ENCODE results near the gene PGPEP1.

PGPEP1 gene

DNA sequence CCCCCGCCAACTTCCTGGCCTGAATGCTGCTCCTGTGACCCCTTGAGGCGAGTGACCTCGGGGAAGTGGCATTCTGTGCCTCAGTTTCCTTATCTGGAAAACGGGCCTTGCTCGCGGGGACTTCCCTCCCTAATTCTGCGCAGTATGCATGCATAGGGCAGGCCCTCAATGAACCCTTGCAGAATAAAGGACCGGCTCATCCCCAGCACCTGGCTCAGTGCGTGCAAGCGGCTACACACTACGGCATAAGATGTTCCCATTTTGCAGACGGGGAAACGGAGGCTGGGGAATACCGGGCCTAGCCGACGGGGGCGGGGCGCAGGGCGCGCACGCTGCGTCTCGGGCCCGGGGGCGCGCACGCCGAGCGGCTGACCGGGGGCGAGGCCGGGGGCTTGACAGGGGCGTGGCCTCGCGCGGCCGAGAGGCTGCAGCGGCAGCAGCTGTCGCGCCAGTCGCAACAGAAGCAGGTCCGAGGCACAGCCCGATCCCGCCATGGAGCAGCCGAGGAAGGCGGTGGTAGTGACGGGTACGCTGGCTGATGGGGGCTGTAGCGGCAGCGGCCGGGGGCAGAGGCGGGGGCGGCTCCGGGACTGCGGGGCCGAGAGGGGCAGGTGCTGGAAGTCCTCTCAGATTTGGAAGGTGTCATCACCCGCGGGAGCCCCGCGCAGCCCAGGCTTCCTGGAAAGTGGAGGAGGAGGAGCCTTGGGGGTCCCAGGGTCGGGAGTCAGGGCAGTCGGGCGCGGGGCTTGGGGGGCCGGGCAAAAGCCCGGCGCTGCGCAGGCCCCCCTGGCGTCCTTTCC is at the start of gene PGPEP1:
Gene PGPEP1, plus strand, starts transcription at position 409 of the 800 bp plus-strand sequence. Its CDS starts 84 bp downstream, at position 493.
- DNase-seq (ENCODE audit: low read depth): no peak

GRCh38 chr19:18291019-18291524 is 49.3 kb upstream of the PGPEP1 start:
- DNase-seq (ENCODE audit: low read depth): no peak

DNA sequence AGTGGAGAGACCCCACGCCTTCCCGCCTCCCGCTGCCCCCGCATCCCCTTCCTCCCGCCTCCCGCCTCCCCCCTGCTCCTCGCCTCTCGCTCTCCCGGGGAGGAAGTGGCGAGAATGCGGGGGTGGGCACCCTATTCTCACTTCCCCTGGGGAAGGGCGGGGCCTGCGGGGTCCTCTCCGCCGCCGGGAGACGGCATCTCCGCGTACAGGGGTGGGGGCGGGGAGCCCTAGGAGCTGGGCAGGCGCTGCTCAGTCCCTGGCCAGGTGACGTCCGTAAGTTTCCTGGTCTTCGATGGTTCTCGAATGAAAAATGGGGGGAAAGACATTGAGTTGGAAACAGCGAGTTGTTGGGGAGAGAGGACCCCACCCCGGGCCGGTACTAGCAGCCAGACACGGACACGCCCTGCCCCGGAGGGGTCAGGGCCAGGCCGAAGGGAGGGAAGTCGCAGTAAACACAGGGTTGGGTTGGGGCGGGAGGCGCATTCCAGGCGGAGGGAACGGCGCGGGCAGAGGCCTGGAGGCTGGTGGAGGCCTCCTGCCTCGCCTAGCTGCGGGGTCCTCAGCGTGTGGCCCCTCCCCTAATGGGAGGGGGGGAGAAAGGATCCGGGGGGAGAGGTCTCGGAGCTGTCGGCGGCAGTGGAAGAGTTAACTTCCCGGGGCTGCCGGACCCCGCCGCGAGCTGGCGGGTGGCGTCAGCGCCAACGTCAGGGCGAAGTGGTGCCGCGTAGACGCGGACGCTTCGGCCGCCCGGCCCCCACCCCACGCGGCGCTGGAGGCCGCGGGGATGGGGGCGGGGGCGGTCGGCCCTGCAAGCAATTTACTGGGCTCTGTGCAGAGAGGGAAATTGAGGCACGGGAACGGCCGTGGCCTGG is 48.6 kb upstream of the PGPEP1 start:
- no peak for DNase-seq (ENCODE audit: low read depth)

DNA sequence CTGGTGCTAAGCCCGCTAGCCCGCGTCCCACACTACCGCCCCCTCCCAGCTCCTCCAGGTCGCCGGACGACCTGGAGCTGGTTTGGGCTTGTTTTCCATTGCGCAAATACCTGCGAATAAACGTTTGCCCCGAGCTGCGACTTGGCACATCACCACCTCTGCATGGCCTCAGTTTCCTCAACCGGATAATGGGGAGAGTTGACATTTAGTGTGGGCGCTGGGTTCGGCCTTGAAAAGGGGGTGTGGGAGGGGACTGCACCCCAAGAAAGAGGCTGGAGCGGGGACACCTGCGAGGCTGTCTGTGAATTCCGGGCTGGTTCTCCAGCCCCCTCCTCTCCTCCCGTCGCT is 48.0 kb upstream of the PGPEP1 start:
- no peak for DNase-seq (ENCODE audit: low read depth)

DNA sequence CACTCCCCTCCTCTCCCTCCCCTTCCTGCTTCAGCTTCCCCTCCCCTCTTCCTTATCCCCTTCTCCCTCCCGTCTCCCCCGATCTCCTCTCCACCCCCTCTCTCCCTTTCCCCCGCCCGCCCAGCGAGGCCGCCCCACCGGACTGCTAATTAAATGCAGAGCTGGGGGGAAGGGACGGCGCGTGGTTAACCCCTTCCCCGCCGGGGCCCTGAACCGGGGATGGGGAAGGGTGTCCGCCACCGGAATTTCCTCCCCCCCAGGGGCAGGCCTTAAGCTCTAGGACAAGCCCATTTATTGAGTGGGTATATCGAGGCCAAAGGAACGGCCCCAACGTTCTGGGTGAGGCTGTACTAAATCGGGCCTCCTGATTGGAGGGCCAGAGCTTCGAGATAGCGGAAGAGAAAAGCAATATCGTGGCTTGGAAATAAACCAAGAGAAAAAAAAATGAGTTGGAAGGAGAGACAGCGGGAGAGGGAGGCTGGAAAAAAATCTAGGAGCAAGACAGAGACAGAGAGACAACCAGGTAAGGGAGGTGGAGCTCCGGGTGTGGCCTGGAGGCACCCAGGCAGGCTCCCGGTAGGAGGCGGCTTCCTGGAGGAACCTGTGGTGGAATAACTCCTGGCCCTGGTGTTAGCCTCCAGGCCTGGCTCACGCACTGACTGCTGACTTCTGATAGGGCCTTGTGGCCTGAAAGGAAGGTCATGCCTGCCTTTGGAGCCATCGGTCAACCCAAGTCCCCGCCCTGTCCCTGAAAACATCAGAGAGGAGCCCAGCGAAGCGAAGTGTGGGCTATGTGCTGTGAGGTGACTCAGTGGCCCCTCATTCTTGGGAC is 47.4 kb upstream of the PGPEP1 start:
- DNase-seq (ENCODE audit: low read depth): no peak

DNA sequence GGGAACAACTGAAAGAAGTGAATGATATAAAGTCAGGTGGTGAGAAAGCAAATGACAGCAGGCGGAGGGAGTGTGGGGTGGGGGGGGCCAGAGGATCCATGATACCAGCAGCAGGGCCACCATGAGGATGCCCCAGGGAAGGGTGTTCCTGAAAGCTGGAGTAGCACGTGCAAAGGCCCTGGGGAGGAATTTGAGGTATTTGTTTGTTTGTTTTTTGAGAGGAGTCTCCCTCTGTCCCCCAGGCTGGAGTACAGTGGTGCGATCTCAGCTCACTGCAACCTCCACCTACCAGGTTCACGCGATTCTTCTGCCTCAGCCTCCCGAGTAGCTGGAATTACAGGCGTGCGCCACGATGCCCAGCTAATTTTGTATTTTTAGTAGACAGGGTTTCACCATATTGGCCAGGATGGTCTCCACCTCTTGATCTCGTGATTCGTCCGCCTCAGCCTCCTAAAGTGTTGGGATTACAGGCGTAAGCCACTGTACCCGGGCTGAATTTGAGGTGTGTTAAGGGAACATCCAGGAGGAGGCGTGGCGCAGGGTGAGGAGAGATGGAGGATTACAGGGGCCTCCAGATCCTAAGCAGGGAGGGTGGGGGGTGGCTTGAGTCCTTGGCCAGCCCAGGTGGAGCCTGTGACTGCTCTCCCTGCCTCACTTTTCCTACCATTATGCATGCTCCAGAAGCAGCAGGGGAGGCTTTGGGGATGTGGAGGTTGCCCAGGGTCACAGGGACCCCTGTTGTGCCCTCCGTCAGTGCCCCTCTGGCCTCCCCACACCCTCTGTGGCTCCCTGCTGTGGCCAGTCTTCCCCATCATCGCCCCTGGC is 46.5 kb upstream of the PGPEP1 start:
- no peak for DNase-seq (ENCODE audit: low read depth)

GRCh38 chr19:18294467-18294864 is 45.9 kb upstream of the PGPEP1 start:
- no peak for DNase-seq (ENCODE audit: low read depth)

- no peak for DNase-seq (ENCODE audit: low read depth)
These were observed 45.4 kb upstream of the PGPEP1 start for GRCh38 chr19:18295034-18295451.

GRCh38 chr19:18297308-18297707 is 43.1 kb upstream of the PGPEP1 start:
- DNase-seq (ENCODE audit: low read depth): no peak

GRCh38 chr19:18298601-18299000 is 41.8 kb upstream of the PGPEP1 start:
- no peak for DNase-seq (ENCODE audit: low read depth)

- no peak for DNase-seq (ENCODE audit: low read depth)
These were observed 40.7 kb upstream of the PGPEP1 start for GRCh38 chr19:18299654-18300053.

DNA sequence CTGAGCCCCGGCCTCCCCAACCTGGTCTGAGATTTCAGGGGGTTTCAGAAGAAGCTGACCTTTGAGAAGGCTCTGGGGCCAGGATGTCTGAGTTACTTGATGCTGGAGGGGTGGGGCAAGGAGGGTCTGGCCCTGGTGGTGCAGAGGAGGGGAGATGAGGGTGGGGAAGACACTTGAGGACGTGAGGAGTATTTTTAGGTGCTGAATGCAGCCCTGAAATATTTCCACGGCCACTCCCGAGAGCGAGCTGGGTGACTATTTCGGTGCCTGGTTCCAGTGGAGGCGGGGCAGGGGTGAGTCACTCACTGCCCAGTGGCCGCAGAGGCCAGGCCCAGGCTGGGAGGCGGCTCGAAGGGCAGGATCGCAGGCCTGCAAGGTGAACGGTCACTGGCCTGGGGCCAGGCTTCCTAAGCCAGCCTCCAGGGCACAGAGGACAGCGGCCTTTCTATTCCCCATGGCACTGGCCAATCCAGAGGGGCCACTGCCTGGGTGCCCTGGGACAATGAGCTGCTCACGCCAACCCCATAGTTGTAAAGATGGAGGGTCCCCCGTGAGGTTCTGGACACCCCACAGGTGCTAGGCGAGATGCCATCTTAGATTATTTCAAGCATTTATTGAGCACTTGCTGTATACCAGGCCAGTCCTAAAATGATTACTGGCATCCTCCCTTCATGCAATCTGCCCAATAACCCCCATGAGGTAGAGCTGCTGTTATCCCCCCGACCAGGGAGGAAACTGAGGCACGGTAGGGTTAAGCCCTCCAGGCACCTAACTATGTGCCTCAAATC is 39.3 kb upstream of the PGPEP1 start:
- DNase-seq (ENCODE audit: low read depth): no peak

DNA sequence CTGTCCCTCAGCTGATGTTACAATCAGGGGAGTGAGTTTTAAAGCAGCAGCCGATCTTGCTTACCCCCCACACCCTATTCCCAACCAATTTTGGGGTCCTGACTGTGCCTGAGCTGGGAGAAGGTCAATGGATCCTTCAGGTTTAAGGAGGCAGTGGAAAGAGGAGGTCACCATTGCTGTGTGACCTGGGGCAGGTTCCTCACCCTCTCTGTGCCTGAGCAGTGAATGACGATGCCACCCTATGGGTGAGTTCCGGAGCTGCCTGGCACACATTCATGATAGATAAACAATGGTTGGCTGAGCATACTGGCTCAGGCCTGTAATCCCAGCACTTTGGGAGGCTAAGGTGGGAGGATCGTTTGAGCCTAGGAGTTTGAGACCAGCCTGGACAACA is 38.7 kb upstream of the PGPEP1 start:
- DNase-seq (ENCODE audit: low read depth): no peak

GRCh38 chr19:18304208-18304457 is 36.3 kb upstream of the PGPEP1 start:
- no peak for DNase-seq (ENCODE audit: low read depth)

DNA sequence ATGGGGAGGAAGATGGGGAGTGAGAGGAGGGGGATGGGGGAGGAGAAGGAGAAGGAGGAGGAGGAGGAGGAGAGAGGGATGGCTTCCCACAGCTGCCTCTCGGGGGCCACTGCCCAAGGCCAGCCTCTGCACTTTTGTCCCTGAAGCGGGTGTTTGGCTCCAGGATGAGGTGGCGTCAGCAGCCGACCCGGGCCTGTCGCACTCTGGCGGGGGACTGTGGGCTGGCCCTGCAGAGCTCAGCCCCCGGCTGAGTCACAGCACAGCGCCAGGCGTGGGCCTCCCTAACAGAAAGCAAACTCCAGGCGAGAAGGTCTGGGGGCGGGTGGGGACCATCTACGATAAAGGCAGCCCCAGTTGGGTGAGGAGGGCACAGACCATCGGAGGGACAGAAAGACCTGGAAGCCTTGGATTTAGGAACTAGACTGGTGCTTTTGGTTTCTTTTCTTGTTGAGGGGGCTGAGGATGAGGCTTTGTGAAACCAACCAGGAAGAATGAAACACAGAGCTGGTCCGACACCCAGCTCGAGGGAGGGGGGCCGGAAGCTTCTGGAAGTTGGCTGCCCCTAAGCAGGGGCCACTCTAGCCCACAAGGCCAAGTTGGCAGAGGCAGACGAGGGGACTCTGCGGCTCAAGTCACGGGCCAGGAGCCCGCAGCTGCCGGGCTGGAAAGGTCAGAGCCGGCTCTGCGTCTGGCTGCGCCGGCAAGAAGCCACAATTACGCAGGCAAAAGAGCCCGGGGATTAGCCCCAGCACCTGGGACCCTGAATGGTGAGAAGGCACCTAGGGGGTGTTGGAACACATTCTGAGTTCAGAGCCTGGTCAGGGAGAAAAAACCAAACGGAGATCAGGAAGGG is 35.7 kb upstream of the PGPEP1 start:
- no peak for DNase-seq (ENCODE audit: low read depth)

DNA sequence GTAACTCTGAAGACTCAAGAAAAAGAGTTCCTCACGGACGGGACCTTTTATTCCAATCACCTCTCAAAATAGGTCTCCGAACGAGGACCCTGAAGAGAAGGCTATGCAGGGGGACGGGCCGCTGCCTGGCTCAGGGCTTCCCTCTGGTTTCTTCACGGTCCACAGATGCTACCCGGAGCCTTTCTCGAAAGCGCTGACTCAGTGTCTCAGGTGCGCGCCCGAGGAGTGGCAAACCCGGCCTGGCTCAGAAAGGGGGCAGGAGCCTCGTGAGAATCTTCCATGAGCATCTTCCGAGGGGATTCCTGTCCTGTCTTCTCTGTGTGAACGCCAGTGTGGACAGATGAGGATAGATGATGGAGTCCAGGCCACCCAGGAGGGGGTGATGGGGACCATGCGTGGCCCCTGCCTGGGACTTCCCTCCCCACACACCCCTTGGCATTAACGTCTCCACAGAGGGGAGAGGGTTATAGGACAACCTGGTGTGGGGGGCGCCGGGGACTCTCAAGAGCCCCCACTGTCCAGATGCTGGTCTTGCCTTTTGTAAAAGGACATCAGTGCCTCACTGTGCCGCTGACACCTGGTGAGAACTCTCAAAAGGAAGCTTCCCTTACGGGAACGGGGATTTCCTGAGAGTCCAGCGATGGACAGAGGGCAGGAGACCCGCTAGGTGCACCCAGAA is 34.0 kb upstream of the PGPEP1 start:
- DNase-seq (ENCODE audit: low read depth): no peak

- DNase-seq (ENCODE audit: low read depth): no peak
These were observed 33.5 kb upstream of the PGPEP1 start for GRCh38 chr19:18306888-18307260.

GRCh38 chr19:18307271-18307681 is 33.1 kb upstream of the PGPEP1 start:
- no peak for DNase-seq (ENCODE audit: low read depth)
